Keratinocyte (primary cell): ENCODE data around the gene TTC9. TPM values are rescaled to one million over a fixed set of nuclear protein-coding genes. Genes with fewer than 3 reads are reported as not detected.

Experiments
- DNase-seq: peaks from one replicate; pipeline ENCODE4 v3.0.0-alpha.2; 2011; ENCODE audit warnings: low read depth, missing footprints, low spot score
- FAIRE-seq: peaks from 2 replicates; lab custom pipeline; 2011; peaks lifted over from hg19 to GRCh38; lab: Jason Lieb, UNC
- H2AFZ ChIP-seq: 2 replicates; pipeline ENCODE4 v1.6.0; 2012; ENCODE audit warnings: low read length, control low read depth, inconsistent platforms; ENCODE audit not compliant: control insufficient read depth
- H3K27ac ChIP-seq: 2 replicates; pipeline ENCODE4 v1.5.1; 2011; ENCODE audit warnings: low read length; ENCODE audit not compliant: control insufficient read depth, insufficient read depth
- H3K27me3 ChIP-seq: 3 replicates; pipeline ENCODE4 v1.6.0; 2011; ENCODE audit warnings: low read length; ENCODE audit not compliant: control insufficient read depth, insufficient read depth; ENCODE audit errors: extremely low read depth
- H3K36me3 ChIP-seq, 2 experiments: 2 replicates in 1 of 2; 3 replicates in 1 of 2; pipeline ENCODE4 v1.5.1; 2011; ENCODE audit warnings: low read length in 2 of 2, mild to moderate bottlenecking in 1 of 2; ENCODE audit not compliant: control insufficient read depth in 2 of 2, insufficient read depth in 2 of 2; ENCODE audit errors: extremely low read depth in 1 of 2
- H3K4me1 ChIP-seq: 3 replicates; pipeline ENCODE4 v1.5.1; 2011; ENCODE audit warnings: low read length; ENCODE audit not compliant: control insufficient read depth, insufficient read depth; ENCODE audit errors: extremely low read depth
- H3K4me2 ChIP-seq: 3 replicates; pipeline ENCODE4 v1.6.0; 2011; ENCODE audit warnings: low read depth, low read length; ENCODE audit not compliant: control insufficient read depth, insufficient read depth; ENCODE audit errors: extremely low read depth
- H3K4me3 ChIP-seq, 3 experiments: fragments of 200-600 bp in 1 of 3; sonication (generic) in 1 of 3; 2 replicates in 2 of 3; 3 replicates in 1 of 3; pipeline ENCODE4 v1.5.1; 2011 to 2016; ENCODE audit warnings: low read length in 3 of 3, mild to moderate bottlenecking in 3 of 3, control low read depth in 2 of 3, inconsistent platforms in 1 of 3, low read depth in 1 of 3, mixed read lengths in 1 of 3, mixed run types in 1 of 3, moderate library complexity in 1 of 3; ENCODE audit not compliant: control insufficient read depth in 2 of 3, insufficient read depth in 2 of 3; ENCODE audit errors: extremely low read depth in 1 of 3
- H3K79me2 ChIP-seq: 2 replicates; pipeline ENCODE4 v1.6.0; 2012; ENCODE audit warnings: low read length; ENCODE audit not compliant: control insufficient read depth, insufficient read depth
- H3K9ac ChIP-seq: 3 replicates; pipeline ENCODE4 v1.6.0; 2011; ENCODE audit warnings: low read length; ENCODE audit not compliant: control insufficient read depth, insufficient read depth; ENCODE audit errors: extremely low read depth
- H3K9me1 ChIP-seq: 3 replicates; pipeline ENCODE4 v1.6.0; 2011; ENCODE audit warnings: low read length; ENCODE audit not compliant: control insufficient read depth, insufficient read depth; ENCODE audit errors: extremely low read depth
- H3K9me3 ChIP-seq: 2 replicates; pipeline ENCODE4 v1.5.1; 2012; ENCODE audit warnings: low read depth, low read length; ENCODE audit not compliant: control insufficient read depth
- H4K20me1 ChIP-seq: 3 replicates; pipeline ENCODE4 v1.6.0; 2011; ENCODE audit warnings: low read length; ENCODE audit not compliant: control insufficient read depth, insufficient read depth; ENCODE audit errors: extremely low read depth
- CTCF ChIP-seq, 3 experiments: IDR thresholded peaks in 1 of 3; conservative IDR thresholded peaks in 1 of 3; optimal IDR thresholded peaks in 1 of 3; 2 replicates in 2 of 3; 3 replicates in 1 of 3; pipeline versions ENCODE3 to v1.5.1; 2011; ENCODE audit warnings: low read length in 3 of 3, mild to moderate bottlenecking in 3 of 3, moderate library complexity in 2 of 3, control low read depth in 1 of 3, inconsistent platforms in 1 of 3; ENCODE audit not compliant: insufficient read depth in 2 of 3; ENCODE audit errors: extremely low read depth in 1 of 3
- EZH2 ChIP-seq: IDR thresholded peaks from one replicate; pipeline ENCODE4 v1.6.1; 2012; ENCODE audit warnings: inconsistent platforms, mild to moderate bottlenecking, low read length, moderate library complexity
- dilution Hi-C: fragments of 300-500 bp; cut with MboI; formaldehyde crosslinking; loops from one replicate; pipeline ENCODE4 v1.7.0; 2020; ENCODE audit warnings: low sequenced_read_pairs; ENCODE audit not compliant: extremely low pct_ligation_motif_present
- polyA plus RNA-seq, 5 experiments: library from polyadenylated mRNA; depleted of rRNA in 3 of 5; stranded (reverse) in 3 of 5; stranded (forward) in 1 of 5; unstranded in 1 of 5; fragments of >200 nt; gene quantifications; 1 replicate in 1 of 5; 2 replicates in 3 of 5; 3 replicates in 1 of 5; pipeline versions ENCODE4 v1.2.1 to v1.2.3, GENCODE V29; 2011 to 2012; ENCODE audit warnings: missing spikeins in 2 of 5, low read depth in 1 of 5, low replicate concordance in 1 of 5

Gene TTC9
- polyA plus RNA-seq, 1 donor (not counting 4 experiments of a cell fraction or from before 2014, with no cell fraction given), result 0.59 TPM

- Histone ChIP-seq H3K4me2 (no peak overlapping the region), H3K9me3 (no peaks in the 10 kb centered on the region), H3K27me3 (no peaks in the 10 kb centered on the region), H3K9ac (no peak overlapping the region), H3K4me1 (peaks cover 8% of the 10 kb centered on the region), H3K36me3 (peaks cover 21 to 25% of the 10 kb centered on the region in 2 experiments), H2AFZ (no peak overlapping the region), H3K9me1 (no peaks in the 10 kb centered on the region), H4K20me1 (no peaks in the 10 kb centered on the region), H3K79me2 (peaks cover 59% of the 10 kb centered on the region), H3K4me3 (no peak overlapping the region), H3K27ac (no peak overlapping the region)
- DNase-seq, result no peak
- TF ChIP-seq EZH2, result no peak
- TF ChIP-seq CTCF (optimal IDR thresholded peaks at IDR 0.05 in 1 of 3, IDR thresholded peaks at IDR 0.05 in 1 of 3, conservative IDR thresholded peaks at IDR 0.05 in 1 of 3; ENCODE audit: extremely low read depth in 1 of 3, insufficient read depth in 2 of 3, low read length in 3 of 3), result no peak
- FAIRE-seq, result no peak
- dilution Hi-C loops, result no loop called here
Observed at GRCh38 chr14:70595443-70596185, 46.1 kb upstream of the TTC9 start.

- no peak overlapping the region for H3K27ac ChIP-seq
- no peak overlapping the region for H3K9ac ChIP-seq
- H3K4me2 ChIP-seq, result no peak overlapping the region
- dilution Hi-C loops, result no loop called here
- DNase-seq (no peak), FAIRE-seq (no peak)
- no peak overlapping the region for H3K4me3 ChIP-seq
- H4K20me1 ChIP-seq, result no peaks in the 10 kb centered on the region
- H2AFZ ChIP-seq, result no peak overlapping the region
- TF ChIP-seq CTCF (optimal IDR thresholded peaks at IDR 0.05 in 1 of 3, IDR thresholded peaks at IDR 0.05 in 1 of 3, conservative IDR thresholded peaks at IDR 0.05 in 1 of 3; ENCODE audit: extremely low read depth in 1 of 3, insufficient read depth in 2 of 3, low read length in 3 of 3) (no peak), EZH2 (no peak)
- peaks cover 14% of the 10 kb centered on the region for H3K4me1 ChIP-seq
- peaks cover 15 to 17% of the 10 kb centered on the region in 2 experiments for H3K36me3 ChIP-seq
- H3K79me2 ChIP-seq, result peaks cover 59% of the 10 kb centered on the region
- no peaks in the 10 kb centered on the region for H3K27me3 ChIP-seq
- H3K9me1 ChIP-seq, result no peaks in the 10 kb centered on the region
- no peaks in the 10 kb centered on the region for H3K9me3 ChIP-seq
Observed at GRCh38 chr14:70597731-70598130, 44.0 kb upstream of the TTC9 start.
